Measurements from ENCODE around the gene AGPAT4.

The AGPAT4 gene

GRCh38 chr6:161111261-161111660 is 162.6 kb downstream of the AGPAT4 start:
- no peak overlapping the region for H3K4me3 ChIP-seq (ENCODE audit: low read length)
- TF ChIP-seq CTCF (conservative IDR thresholded peaks at IDR 0.05; ENCODE audit: low read depth, low read length), result no peak
- DNase-seq (ENCODE audit: low read depth), result no peak

GRCh38 chr6:161110028-161110779 is 163.7 kb downstream of the AGPAT4 start:
- TF ChIP-seq CTCF (conservative IDR thresholded peaks at IDR 0.05; ENCODE audit: low read depth, low read length), result no peak
- no peak for DNase-seq (ENCODE audit: low read depth)
- no peak overlapping the region for H3K4me3 ChIP-seq (ENCODE audit: low read length)

- H3K4me3 ChIP-seq (ENCODE audit: low read length), result no peak overlapping the region
- TF ChIP-seq CTCF (conservative IDR thresholded peaks at IDR 0.05; ENCODE audit: low read depth, low read length), result no peak
- DNase-seq (ENCODE audit: low read depth), result no peak
Observed at GRCh38 chr6:161109366-161109765, 164.5 kb downstream of the AGPAT4 start.

- no peak for TF ChIP-seq CTCF (conservative IDR thresholded peaks at IDR 0.05; ENCODE audit: low read depth, low read length)
- H3K4me3 ChIP-seq (ENCODE audit: low read length), result no peak overlapping the region
- no peak for DNase-seq (ENCODE audit: low read depth)
Observed at GRCh38 chr6:161108916-161109315, 164.9 kb downstream of the AGPAT4 start.

- no peak overlapping the region for H3K4me3 ChIP-seq (ENCODE audit: low read length)
- no peak for TF ChIP-seq CTCF (conservative IDR thresholded peaks at IDR 0.05; ENCODE audit: low read depth, low read length)
- no peak for DNase-seq (ENCODE audit: low read depth)
Observed at GRCh38 chr6:161107779-161108730, 165.8 kb downstream of the AGPAT4 start.

GRCh38 chr6:161105408-161105807 is 168.5 kb downstream of the AGPAT4 start:
- no peak overlapping the region for H3K4me3 ChIP-seq (ENCODE audit: low read length)
- no peak for DNase-seq (ENCODE audit: low read depth)
- TF ChIP-seq CTCF (conservative IDR thresholded peaks at IDR 0.05; ENCODE audit: low read depth, low read length), result no peak
